ENCODE data around the gene DHX58.

GRCh38 chr17:42107124-42107523 lies 5.4 kb downstream of the DHX58 start:
- TF ChIP-seq, protein P1, sequence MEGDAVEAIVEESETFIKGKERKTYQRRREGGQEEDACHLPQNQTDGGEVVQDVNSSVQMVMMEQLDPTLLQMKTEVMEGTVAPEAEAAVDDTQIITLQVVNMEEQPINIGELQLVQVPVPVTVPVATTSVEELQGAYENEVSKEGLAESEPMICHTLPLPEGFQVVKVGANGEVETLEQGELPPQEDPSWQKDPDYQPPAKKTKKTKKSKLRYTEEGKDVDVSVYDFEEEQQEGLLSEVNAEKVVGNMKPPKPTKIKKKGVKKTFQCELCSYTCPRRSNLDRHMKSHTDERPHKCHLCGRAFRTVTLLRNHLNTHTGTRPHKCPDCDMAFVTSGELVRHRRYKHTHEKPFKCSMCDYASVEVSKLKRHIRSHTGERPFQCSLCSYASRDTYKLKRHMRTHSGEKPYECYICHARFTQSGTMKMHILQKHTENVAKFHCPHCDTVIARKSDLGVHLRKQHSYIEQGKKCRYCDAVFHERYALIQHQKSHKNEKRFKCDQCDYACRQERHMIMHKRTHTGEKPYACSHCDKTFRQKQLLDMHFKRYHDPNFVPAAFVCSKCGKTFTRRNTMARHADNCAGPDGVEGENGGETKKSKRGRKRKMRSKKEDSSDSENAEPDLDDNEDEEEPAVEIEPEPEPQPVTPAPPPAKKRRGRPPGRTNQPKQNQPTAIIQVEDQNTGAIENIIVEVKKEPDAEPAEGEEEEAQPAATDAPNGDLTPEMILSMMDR (IDR thresholded peaks at IDR 0.05 in 4 of 5, conservative IDR thresholded peaks at IDR 0.05 in 1 of 5) = no peak
- TF ChIP-seq POLR2A (IDR thresholded peaks at IDR 0.05) = no peak

Measured in gastrocnemius medialis (tissue), 4 donors.